GM20000 (cell line): Measurements from ENCODE around the gene KLF7.
"Not testable (repeated sequence)": the region's sequence is repeated elsewhere in the genome, so short reads cannot be mapped to it uniquely, and the experiment has no call there.

ENCODE experiments used
- DNase-seq: peaks from one replicate; pipeline ENCODE4 v3.0.0; 2012; ENCODE audit warnings: low spot score
- TF ChIP-seq, protein P1 (sequence below): IDR thresholded peaks from 2 replicates; pipeline ENCODE4 v1.5.1; 2012; ENCODE audit warnings: mild to moderate bottlenecking, control low read depth; ENCODE audit errors: extremely low read depth, missing control alignments

The KLF7 gene

GRCh38 chr2:207038299-207038698 is 127.4 kb downstream of the KLF7 start:
- TF ChIP-seq, protein P1, sequence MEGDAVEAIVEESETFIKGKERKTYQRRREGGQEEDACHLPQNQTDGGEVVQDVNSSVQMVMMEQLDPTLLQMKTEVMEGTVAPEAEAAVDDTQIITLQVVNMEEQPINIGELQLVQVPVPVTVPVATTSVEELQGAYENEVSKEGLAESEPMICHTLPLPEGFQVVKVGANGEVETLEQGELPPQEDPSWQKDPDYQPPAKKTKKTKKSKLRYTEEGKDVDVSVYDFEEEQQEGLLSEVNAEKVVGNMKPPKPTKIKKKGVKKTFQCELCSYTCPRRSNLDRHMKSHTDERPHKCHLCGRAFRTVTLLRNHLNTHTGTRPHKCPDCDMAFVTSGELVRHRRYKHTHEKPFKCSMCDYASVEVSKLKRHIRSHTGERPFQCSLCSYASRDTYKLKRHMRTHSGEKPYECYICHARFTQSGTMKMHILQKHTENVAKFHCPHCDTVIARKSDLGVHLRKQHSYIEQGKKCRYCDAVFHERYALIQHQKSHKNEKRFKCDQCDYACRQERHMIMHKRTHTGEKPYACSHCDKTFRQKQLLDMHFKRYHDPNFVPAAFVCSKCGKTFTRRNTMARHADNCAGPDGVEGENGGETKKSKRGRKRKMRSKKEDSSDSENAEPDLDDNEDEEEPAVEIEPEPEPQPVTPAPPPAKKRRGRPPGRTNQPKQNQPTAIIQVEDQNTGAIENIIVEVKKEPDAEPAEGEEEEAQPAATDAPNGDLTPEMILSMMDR = no peak
- DNase-seq = no peak

DNA sequence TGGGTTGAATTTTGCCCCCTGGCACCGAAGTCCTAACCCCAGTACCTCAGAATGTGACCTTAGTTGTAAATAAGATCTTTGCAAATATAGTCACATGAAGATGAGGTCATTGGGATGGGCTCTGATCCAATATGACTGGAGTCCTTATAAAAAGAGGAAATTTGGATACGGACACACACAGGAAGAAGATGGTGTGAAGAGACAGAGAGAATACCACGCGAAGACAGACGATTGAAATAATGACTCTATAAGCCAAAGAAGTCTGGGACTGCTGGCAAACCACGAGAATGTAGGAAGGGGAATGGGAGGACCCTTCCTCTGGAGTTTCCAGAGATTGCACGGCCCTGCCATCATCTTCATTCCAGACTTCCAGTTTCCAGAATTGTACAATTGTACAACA is 127.9 kb downstream of the KLF7 start:
- TF ChIP-seq, protein P1 = no peak
- no peak for DNase-seq

DNA sequence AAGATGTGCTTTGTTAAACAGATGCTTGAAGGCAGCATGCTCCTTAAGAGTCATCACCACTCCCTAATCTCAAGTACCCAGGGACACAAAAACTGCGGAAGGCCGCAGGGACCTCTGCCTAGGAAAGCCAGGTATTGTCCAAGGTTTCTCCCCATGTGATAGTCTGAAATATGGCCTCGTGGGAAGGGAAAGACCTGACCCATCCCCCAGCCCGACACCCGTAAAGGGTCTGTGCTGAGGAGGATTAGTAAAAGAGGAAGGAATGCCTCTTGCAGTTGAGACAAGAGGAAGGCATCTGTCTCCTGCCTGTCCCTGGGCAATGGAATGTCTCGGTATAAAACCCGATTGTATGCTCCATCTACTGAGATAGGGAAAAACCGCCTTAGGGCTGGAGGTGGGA is 128.7 kb downstream of the KLF7 start:
- DNase-seq = not testable (repeated sequence)

DNA sequence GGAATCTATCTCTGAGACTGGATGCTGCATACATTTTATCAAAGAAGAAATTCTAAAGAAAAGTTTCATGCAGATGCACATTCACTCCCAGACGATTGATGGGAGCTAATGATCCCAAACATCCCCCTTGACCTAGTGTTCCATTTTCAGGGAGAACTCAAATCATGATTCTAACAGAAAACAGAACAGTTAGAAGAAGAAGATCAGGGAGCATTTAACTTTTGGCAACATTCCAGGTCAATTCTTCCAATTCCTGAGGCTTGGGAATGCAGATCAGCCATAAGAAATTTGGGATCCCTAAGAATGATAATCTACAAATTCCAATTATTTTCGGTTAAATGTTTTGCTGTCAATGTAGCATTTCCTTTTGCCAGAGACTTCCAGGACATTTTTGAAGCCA is 129.9 kb downstream of the KLF7 start:
- TF ChIP-seq, protein P1 = no peak
- DNase-seq = no peak

DNA sequence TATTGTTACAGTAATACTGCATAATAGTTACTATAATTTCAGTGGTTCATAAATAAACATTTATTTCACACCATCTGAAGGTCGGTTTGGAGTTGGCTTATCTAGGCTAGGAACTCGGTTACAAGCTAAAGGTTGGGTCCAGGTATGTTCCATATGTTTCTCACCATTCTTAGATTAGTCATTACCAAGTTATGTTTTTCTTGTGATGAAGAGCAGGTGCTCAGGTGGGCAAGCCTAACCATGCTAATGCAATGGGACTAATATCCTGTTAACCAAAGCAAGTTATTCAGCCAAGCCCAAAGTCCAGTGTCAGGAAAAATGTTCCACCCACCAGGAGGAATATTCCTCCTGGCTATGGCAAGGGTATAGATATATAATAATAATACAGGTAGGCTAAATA is 133.3 kb downstream of the KLF7 start:
- no peak for DNase-seq
- TF ChIP-seq, protein P1 = no peak
